Fibroblast of lung (primary cell): Measurements from ENCODE around the gene MTHFSD. TPM values are rescaled to one million over a fixed set of nuclear protein-coding genes. Genes with fewer than 3 reads are reported as not detected.

Source experiments
- DNase-seq, 2 donors: peaks; one replicate each; pipeline versions ENCODE4 v3.0.0 to v3.0.0-alpha.2; 2010; ENCODE audit warnings: low read depth in 2 of 2
- H2AFZ ChIP-seq: 2 replicates; pipeline ENCODE4 v1.5.1; 2012; ENCODE audit warnings: low read length, control low read depth, inconsistent platforms
- H3K27ac ChIP-seq: 2 replicates; pipeline ENCODE4 v1.5.1; 2011; ENCODE audit warnings: low read length, control low read depth; ENCODE audit not compliant: insufficient read depth
- H3K27me3 ChIP-seq: 2 replicates; pipeline ENCODE4 v1.5.1; 2011; ENCODE audit warnings: mild to moderate bottlenecking, low read length; ENCODE audit not compliant: control insufficient read depth, insufficient read depth
- H3K36me3 ChIP-seq: 2 replicates; pipeline ENCODE4 v1.5.1; 2011; ENCODE audit warnings: low read length; ENCODE audit not compliant: control insufficient read depth, insufficient read depth
- H3K4me1 ChIP-seq: 2 replicates; pipeline ENCODE4 v1.5.1; 2011; ENCODE audit warnings: low read length; ENCODE audit not compliant: control insufficient read depth, insufficient read depth; ENCODE audit errors: extremely low read depth
- H3K4me2 ChIP-seq: 2 replicates; pipeline ENCODE4 v1.5.1; 2011; ENCODE audit warnings: low read length, control low read depth; ENCODE audit not compliant: insufficient read depth; ENCODE audit errors: extremely low read depth
- H3K4me3 ChIP-seq, 4 experiments: fragments of 200-600 bp in 1 of 4; sonication (generic) in 1 of 4; replicated peaks in 1 of 4; 2 replicates each; pipeline ENCODE4 v1.5.1; 2011 to 2016; ENCODE audit warnings: low read length in 4 of 4, low read depth in 3 of 4, mild to moderate bottlenecking in 3 of 4, control low read depth in 2 of 4, inconsistent platforms in 1 of 4, mixed read lengths in 1 of 4; ENCODE audit not compliant: insufficient read depth in 1 of 4; ENCODE audit errors: control extremely low read depth in 1 of 4
- H3K79me2 ChIP-seq: 2 replicates; pipeline ENCODE4 v1.5.1; 2012; ENCODE audit warnings: mild to moderate bottlenecking, low read length, inconsistent platforms; ENCODE audit not compliant: control insufficient read depth, insufficient read depth
- H3K9ac ChIP-seq: 2 replicates; pipeline ENCODE4 v1.5.1; 2011; ENCODE audit warnings: mild to moderate bottlenecking, low read length, control low read depth; ENCODE audit not compliant: insufficient read depth
- H3K9me3 ChIP-seq: 2 replicates; pipeline ENCODE4 v1.5.1; 2012; ENCODE audit warnings: low read depth, low read length; ENCODE audit not compliant: control insufficient read depth, insufficient read depth
- H4K20me1 ChIP-seq: 2 replicates; pipeline ENCODE4 v1.5.1; 2011; ENCODE audit warnings: low read length; ENCODE audit not compliant: control insufficient read depth, insufficient read depth; ENCODE audit errors: extremely low read depth
- CTCF ChIP-seq, 2 donors: IDR thresholded peaks in 1 of 2; conservative IDR thresholded peaks in 1 of 2; 1 replicate in 1 of 2; 2 replicates in 1 of 2; pipeline ENCODE4 v1.5.1; 2011 to 2012; ENCODE audit warnings: low read length in 2 of 2, control low read depth in 1 of 2, inconsistent platforms in 1 of 2, low read depth in 1 of 2, mild to moderate bottlenecking in 1 of 2
- EZH2 ChIP-seq: IDR thresholded peaks from 2 replicates; pipeline ENCODE4 v1.5.1; 2012; ENCODE audit warnings: low read length, control low read depth, mild to moderate bottlenecking; ENCODE audit errors: missing control alignments
- polyA plus RNA-seq, 2 donors: library from polyadenylated mRNA; depleted of rRNA in 1 of 2; stranded (reverse) in 1 of 2; unstranded in 1 of 2; fragments of >200 nt; gene quantifications; 2 replicates each; pipeline ENCODE4 v1.2.1, GENCODE V29; 2011 to 2012; ENCODE audit warnings: missing spikeins in 1 of 2
- total RNA-seq: library from RNA; depleted of rRNA; stranded (reverse); fragments of >200 nt; gene quantifications from 2 replicates; pipeline ENCODE4 v1.2.1, GENCODE V29; 2014

The MTHFSD gene
- total and polyA plus RNA-seq, 2 donors (not counting 1 experiment from before 2014, with no cell fraction given) = 13.1 to 19.3 TPM

- H4K20me1 ChIP-seq = no peaks in the 10 kb centered on the region
- no peaks in the 10 kb centered on the region for H3K27me3 ChIP-seq
- TF ChIP-seq EZH2 (no peak), CTCF (conservative IDR thresholded peaks at IDR 0.05 in 1 of 2, IDR thresholded peaks at IDR 0.05 in 1 of 2; ENCODE audit: low read depth in 1 of 2, low read length in 2 of 2) (no peak)
- H3K27ac ChIP-seq = no peak overlapping the region
- H3K9me3 ChIP-seq = peaks cover 2% of the 10 kb centered on the region
- no peak overlapping the region for H2AFZ ChIP-seq
- H3K4me3 ChIP-seq = no peak overlapping the region
- H3K4me1 ChIP-seq = peaks cover 21% of the 10 kb centered on the region
- DNase-seq = no peak
- H3K79me2 ChIP-seq = no peaks in the 10 kb centered on the region
- H3K36me3 ChIP-seq = no peaks in the 10 kb centered on the region
- H3K4me2 ChIP-seq = no peak overlapping the region
- H3K9ac ChIP-seq = no peak overlapping the region
These were observed 73.4 kb downstream of the MTHFSD start for GRCh38 chr16:86481607-86482006.

DNA sequence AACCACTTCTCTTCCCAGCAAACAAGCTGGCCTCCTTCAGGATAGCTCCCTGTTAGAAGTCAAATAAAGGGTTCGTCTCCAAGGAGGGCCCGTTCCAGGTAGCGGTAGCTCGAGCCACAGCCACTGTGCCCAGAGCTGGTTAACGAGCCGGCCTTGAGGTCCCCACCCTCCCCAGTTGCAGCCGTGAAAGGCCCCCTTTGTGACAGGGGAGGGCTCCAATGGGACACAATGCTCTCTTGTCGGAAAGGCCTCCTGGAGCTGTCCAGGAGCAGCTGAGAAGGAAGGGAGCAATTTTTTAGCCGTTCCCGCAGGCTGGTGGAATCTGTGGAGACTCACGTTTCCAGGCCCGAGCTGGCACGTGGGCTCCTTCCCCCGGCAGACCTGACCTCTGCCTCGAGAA lies 74.6 kb downstream of the MTHFSD start:
- no peak overlapping the region for H2AFZ ChIP-seq
- H4K20me1 ChIP-seq = no peaks in the 10 kb centered on the region
- no peak overlapping the region for H3K4me2 ChIP-seq
- no peak overlapping the region for H3K27ac ChIP-seq
- TF ChIP-seq CTCF (conservative IDR thresholded peaks at IDR 0.05 in 1 of 2, IDR thresholded peaks at IDR 0.05 in 1 of 2; ENCODE audit: low read depth in 1 of 2, low read length in 2 of 2) (no peak), EZH2 (no peak)
- peaks cover 21% of the 10 kb centered on the region for H3K4me1 ChIP-seq
- no peak overlapping the region for H3K9ac ChIP-seq
- no peak overlapping the region for H3K4me3 ChIP-seq
- no peaks in the 10 kb centered on the region for H3K27me3 ChIP-seq
- no peaks in the 10 kb centered on the region for H3K79me2 ChIP-seq
- no peak for DNase-seq
- H3K36me3 ChIP-seq = no peaks in the 10 kb centered on the region
- peaks cover 2% of the 10 kb centered on the region for H3K9me3 ChIP-seq

Other genes starting within 250 kb of the MTHFSD start
- 15.9 and 31.5 TPM in 2 replicates for gene FOXF1, start 44.7 kb downstream of the MTHFSD start, total RNA-seq
- 14.0 and 38.5 TPM in 2 replicates for gene FOXF1, start 44.7 kb downstream of the MTHFSD start, polyA plus RNA-seq
- 0.26 and 0.50 TPM in 2 replicates for gene FOXC2, start 11.6 kb upstream of the MTHFSD start, total RNA-seq
- gene FOXC2, start 11.6 kb upstream of the MTHFSD start, polyA plus RNA-seq = 1.1 and 1.5 TPM in 2 replicates
- gene FOXL1, start 23.3 kb upstream of the MTHFSD start, total RNA-seq = 24.1 and 27.4 TPM in 2 replicates
- 5.9 and 19.0 TPM in 2 replicates for gene FOXL1, start 23.3 kb upstream of the MTHFSD start, polyA plus RNA-seq